GM12878 (cell line): Measurements from ENCODE around the gene NEXN. TPM values are rescaled to one million over a fixed set of nuclear protein-coding genes. Genes with fewer than 3 reads are reported as not detected.
A peak's percentile ranks its signal among the peaks of the same experiment; 100 is the strongest.

ENCODE experiments used
- ATAC-seq: fragments of 200-7000 bp; cut with Tn5 transposase; 3 replicates; pipeline ENCODE4 v1.9.1; 2020; ENCODE audit warnings: mild to moderate bottlenecking, moderate library complexity
- BruUV-seq: library from RNA; stranded (reverse); fragments of 400-500 nt; replicated peaks from 2 replicates; lab custom pipeline; 2021; lab: Mats Ljungman, UMichigan
- CTCF ChIA-PET: fragments of 300-600 bp; sonication (Branson Sonifier 250); formaldehyde crosslinking; extraction: SDS; loops from one replicate; lab custom pipeline; 2021; ENCODE audit warnings: inconsistent platforms; lab: Yijun Ruan, JAX
- POLR2A ChIA-PET: fragments of 350-600 bp; formaldehyde crosslinking; extraction: SDS; loops from one replicate; lab custom pipeline; 2021; ENCODE audit warnings: inconsistent platforms; lab: Charles Lee
- RAD21 ChIA-PET: fragments of 300-600 bp; sonication (Branson Sonifier 250); formaldehyde crosslinking; loops from one replicate; lab custom pipeline; 2023; ENCODE audit warnings: antibody characterized with exemption; ENCODE audit not compliant: unreplicated experiment; lab: Charles Lee
- SMC1A ChIA-PET: fragments of 300-600 bp; sonication (Branson Sonifier 250); formaldehyde crosslinking; loops from one replicate; lab custom pipeline; 2023; ENCODE audit not compliant: unreplicated experiment, uncharacterized antibody; lab: Charles Lee
- DNase-seq: peaks from one replicate; pipeline ENCODE4 v3.0.0-alpha.2; 2011; ENCODE audit warnings: low read depth, low spot score
- FAIRE-seq: peaks from 3 replicates; lab custom pipeline; 2011; peaks lifted over from hg19 to GRCh38; lab: Jason Lieb, UNC
- H2AFZ ChIP-seq: 2 replicates; pipeline ENCODE4 v1.6.0; 2011; ENCODE audit warnings: low read depth, low read length, control low read depth; ENCODE audit not compliant: control insufficient read depth
- H3K27ac ChIP-seq: 2 replicates; pipeline ENCODE4 v1.5.1; 2011; ENCODE audit warnings: control low read depth; ENCODE audit not compliant: control insufficient read depth, insufficient read depth
- H3K27me3 ChIP-seq, 2 experiments: replicated peaks in 1 of 2; 2 replicates each; pipeline versions ENCODE4 v1.6.0 to v1.6.1; 2011; ENCODE audit warnings: low read length in 1 of 2; ENCODE audit not compliant: control insufficient read depth in 2 of 2, insufficient read depth in 2 of 2
- H3K36me3 ChIP-seq, 2 experiments: 2 replicates each; pipeline ENCODE4 v1.5.1; 2011; ENCODE audit warnings: low read length in 1 of 2; ENCODE audit not compliant: control insufficient read depth in 2 of 2, insufficient read depth in 2 of 2
- H3K4me1 ChIP-seq: 2 replicates; pipeline ENCODE4 v1.6.1; 2011; ENCODE audit warnings: mild to moderate bottlenecking, low read length, moderate library complexity, mixed read lengths; ENCODE audit not compliant: control insufficient read depth, insufficient read depth
- H3K4me2 ChIP-seq: 2 replicates; pipeline ENCODE4 v1.6.0; 2011; ENCODE audit warnings: control low read depth; ENCODE audit not compliant: control insufficient read depth, insufficient read depth
- H3K4me3 ChIP-seq: fragments of 200-600 bp; sonication (generic); 2 replicates; pipeline ENCODE4 v1.5.1; 2016
- H3K79me2 ChIP-seq: 2 replicates; pipeline ENCODE4 v1.6.0; 2011; ENCODE audit warnings: low read length; ENCODE audit not compliant: control insufficient read depth, insufficient read depth
- H3K9ac ChIP-seq: 2 replicates; pipeline ENCODE4 v1.8.0; 2011; ENCODE audit warnings: low read length, control low read depth, mixed read lengths; ENCODE audit not compliant: control insufficient read depth, insufficient read depth
- H3K9me3 ChIP-seq: replicated peaks from 3 replicates; pipeline ENCODE4 v1.5.1; 2011; ENCODE audit warnings: mild to moderate bottlenecking, low read length; ENCODE audit not compliant: control insufficient read depth, insufficient read depth
- H4K20me1 ChIP-seq: 2 replicates; pipeline ENCODE4 v1.6.0; 2011; ENCODE audit not compliant: control insufficient read depth, insufficient read depth
- HCFC1 ChIP-seq: fragments of 150-350 bp; IDR thresholded peaks from 2 replicates; pipeline ENCODE4 v1.6.1; 2014; ENCODE audit warnings: low read length
- IRF4 ChIP-seq: IDR thresholded peaks from 2 replicates; pipeline ENCODE4 v1.6.1; 2011; ENCODE audit warnings: low read depth, low read length
- KAT2A ChIP-seq: conservative IDR thresholded peaks from 2 replicates; pipeline ENCODE4 v1.6.1; 2011; ENCODE audit warnings: low read depth, low read length; ENCODE audit not compliant: control insufficient read depth
- KLF5 ChIP-seq: fragments of 450-650 bp; IDR thresholded peaks from 2 replicates; pipeline ENCODE4 v1.6.1; 2014; ENCODE audit warnings: mild to moderate bottlenecking; ENCODE audit not compliant: partially characterized antibody
- POLR2AphosphoS2 ChIP-seq: IDR thresholded peaks from 2 replicates; pipeline ENCODE4 v1.6.1; 2011; ENCODE audit warnings: low read depth, mild to moderate bottlenecking, low read length, improper control_type of control experiment, moderate library complexity
- WGBS: methylation state at CpG from one replicate; pipeline ENCODE4 v1.1.6; 2016; ENCODE audit warnings: low lambda C conversion rate; ENCODE audit not compliant: insufficient replicate concordance, insufficient coverage; ENCODE audit errors: missing lambda C conversion rate; 5-methylcytosine and 5-hydroxymethylcytosine counted together
- in situ Hi-C: fragments of 300-500 bp; cut with MboI; formaldehyde crosslinking; loops from 9 replicates; pipeline ENCODE4 v1.14.3; 2018; ENCODE audit warnings: mixed read lengths
- intact Hi-C: fragments of 100-400 bp; cut with micrococcal nuclease; formaldehyde crosslinking; loops from one replicate; pipeline ENCODE4 v1.14.2; 2022; ENCODE audit not compliant: unreplicated experiment
- polyA plus RNA-seq, 11 experiments: library from polyadenylated mRNA; depleted of rRNA in 4 of 11; unstranded in 6 of 11; stranded (reverse) in 5 of 11; fragments of >200 nt; fragmentation: Nextera tagmentation in 4 of 11; fragmentation: Illumina TruSeq in 1 of 11; extraction: Ambion mirVana in 4 of 11; extraction: Trizol in 1 of 11; gene quantifications; 1 replicate in 1 of 11; 2 replicates in 10 of 11; pipeline versions ENCODE4 v1.2.1 to v1.2.3, GENCODE V29; 2011 to 2016; ENCODE audit warnings: inconsistent platforms in 2 of 11, missing spikeins in 2 of 11, low read depth in 1 of 11
- total RNA-seq, 4 experiments: library from RNA; depleted of rRNA in 3 of 4; stranded (reverse); fragments of >200 nt in 3 of 4; fragmentation: Illumina TruSeq in 1 of 4; extraction: Trizol in 1 of 4; gene quantifications; 2 replicates each; pipeline versions ENCODE4 v1.2.1 to v1.2.3, GENCODE V29; 2013 to 2021
- TF ChIP-seq, protein P1 (sequence below): IDR thresholded peaks from 2 replicates; pipeline ENCODE4 v1.6.1; 2012; ENCODE audit warnings: mild to moderate bottlenecking, low read depth, low read length
- TF ChIP-seq, protein P2 (sequence below): IDR thresholded peaks from 2 replicates; pipeline ENCODE4 v1.6.1; 2011; ENCODE audit warnings: low read depth, mild to moderate bottlenecking, low read length, moderate library complexity, borderline replicate concordance; ENCODE audit errors: extremely low read depth
- TF ChIP-seq, protein P3 (sequence below): fragments of 450-650 bp; IDR thresholded peaks from 2 replicates; pipeline ENCODE4 v1.6.1; 2016; ENCODE audit warnings: mild to moderate bottlenecking
- TF ChIP-seq, protein P4 (sequence below): IDR thresholded peaks from 2 replicates; pipeline ENCODE4 v1.6.1; 2012; ENCODE audit warnings: low read length, inconsistent platforms

The NEXN gene
- total and polyA plus RNA-seq, 10 of the 15 experiments (the other 5 are each of a cell fraction or from before 2014, with no cell fraction given) = 2.5 to 46.6 (median 15.4) TPM

DNA sequence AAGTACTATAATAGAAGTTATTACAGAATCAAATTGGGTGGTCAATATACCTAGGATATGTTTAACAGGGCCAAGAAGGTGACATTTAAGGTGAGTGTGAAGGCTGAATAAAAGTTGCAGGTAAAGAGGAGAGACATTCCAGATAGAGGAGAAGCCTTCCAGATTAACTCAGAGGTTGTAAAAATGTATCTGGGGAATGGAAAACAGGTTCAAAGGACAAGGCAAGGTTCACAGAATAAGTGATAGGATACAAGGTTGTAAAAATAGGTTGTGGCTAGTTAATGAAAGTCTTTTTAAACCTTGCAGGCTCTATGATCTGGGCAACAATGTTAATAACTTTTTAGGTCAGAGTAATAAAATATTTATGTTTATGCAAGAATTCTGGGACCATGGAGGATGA, 50.2 kb downstream of the NEXN start (continued):
- TF ChIP-seq, protein P1, sequence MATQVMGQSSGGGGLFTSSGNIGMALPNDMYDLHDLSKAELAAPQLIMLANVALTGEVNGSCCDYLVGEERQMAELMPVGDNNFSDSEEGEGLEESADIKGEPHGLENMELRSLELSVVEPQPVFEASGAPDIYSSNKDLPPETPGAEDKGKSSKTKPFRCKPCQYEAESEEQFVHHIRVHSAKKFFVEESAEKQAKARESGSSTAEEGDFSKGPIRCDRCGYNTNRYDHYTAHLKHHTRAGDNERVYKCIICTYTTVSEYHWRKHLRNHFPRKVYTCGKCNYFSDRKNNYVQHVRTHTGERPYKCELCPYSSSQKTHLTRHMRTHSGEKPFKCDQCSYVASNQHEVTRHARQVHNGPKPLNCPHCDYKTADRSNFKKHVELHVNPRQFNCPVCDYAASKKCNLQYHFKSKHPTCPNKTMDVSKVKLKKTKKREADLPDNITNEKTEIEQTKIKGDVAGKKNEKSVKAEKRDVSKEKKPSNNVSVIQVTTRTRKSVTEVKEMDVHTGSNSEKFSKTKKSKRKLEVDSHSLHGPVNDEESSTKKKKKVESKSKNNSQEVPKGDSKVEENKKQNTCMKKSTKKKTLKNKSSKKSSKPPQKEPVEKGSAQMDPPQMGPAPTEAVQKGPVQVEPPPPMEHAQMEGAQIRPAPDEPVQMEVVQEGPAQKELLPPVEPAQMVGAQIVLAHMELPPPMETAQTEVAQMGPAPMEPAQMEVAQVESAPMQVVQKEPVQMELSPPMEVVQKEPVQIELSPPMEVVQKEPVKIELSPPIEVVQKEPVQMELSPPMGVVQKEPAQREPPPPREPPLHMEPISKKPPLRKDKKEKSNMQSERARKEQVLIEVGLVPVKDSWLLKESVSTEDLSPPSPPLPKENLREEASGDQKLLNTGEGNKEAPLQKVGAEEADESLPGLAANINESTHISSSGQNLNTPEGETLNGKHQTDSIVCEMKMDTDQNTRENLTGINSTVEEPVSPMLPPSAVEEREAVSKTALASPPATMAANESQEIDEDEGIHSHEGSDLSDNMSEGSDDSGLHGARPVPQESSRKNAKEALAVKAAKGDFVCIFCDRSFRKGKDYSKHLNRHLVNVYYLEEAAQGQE = no peak
- no peak for TF ChIP-seq KAT2A
- TF ChIP-seq, protein P2, sequence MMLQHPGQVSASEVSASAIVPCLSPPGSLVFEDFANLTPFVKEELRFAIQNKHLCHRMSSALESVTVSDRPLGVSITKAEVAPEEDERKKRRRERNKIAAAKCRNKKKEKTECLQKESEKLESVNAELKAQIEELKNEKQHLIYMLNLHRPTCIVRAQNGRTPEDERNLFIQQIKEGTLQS = no peak
- TF ChIP-seq, protein P3, sequence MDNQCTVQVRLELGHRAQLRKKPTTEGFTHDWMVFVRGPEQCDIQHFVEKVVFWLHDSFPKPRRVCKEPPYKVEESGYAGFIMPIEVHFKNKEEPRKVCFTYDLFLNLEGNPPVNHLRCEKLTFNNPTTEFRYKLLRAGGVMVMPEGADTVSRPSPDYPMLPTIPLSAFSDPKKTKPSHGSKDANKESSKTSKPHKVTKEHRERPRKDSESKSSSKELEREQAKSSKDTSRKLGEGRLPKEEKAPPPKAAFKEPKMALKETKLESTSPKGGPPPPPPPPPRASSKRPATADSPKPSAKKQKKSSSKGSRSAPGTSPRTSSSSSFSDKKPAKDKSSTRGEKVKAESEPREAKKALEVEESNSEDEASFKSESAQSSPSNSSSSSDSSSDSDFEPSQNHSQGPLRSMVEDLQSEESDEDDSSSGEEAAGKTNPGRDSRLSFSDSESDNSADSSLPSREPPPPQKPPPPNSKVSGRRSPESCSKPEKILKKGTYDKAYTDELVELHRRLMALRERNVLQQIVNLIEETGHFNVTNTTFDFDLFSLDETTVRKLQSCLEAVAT = no peak
- no peak for TF ChIP-seq IRF4
- TF ChIP-seq HCFC1 = no peak

DNA sequence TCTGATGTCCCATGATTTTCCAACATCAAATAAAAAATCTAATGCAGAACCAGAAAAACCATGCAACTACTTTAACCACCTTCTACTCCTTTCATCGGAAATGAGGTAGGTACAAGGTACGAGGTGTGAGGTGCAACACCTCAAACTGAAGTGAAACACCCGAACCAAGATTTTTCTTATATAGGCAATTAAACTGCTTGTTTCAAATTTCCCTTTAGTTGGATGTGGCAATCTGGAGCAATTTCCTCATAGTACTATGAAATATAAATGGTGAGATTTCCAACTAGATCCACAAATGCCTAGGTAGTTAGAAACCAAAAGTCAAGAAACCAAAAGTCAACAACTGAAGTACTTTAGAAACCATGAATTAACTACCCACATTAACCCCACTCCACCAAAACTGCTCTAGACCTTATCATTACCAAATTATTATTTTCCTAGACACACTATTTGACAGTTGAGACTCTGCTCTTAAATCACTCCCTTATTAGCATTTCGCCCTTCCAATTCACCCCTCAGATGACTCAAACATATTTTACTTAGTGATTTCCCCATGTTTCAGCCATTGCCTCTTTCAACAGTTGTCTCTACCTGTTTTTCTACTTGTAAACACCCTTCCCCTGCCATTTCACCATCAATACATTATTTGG, 52.6 kb downstream of the NEXN start:
- no peak overlapping the region for H3K27ac ChIP-seq
- in situ Hi-C loops (no loop called here), intact Hi-C loops (no loop called here)
- no peak overlapping the region for H3K4me3 ChIP-seq
- ChIA-PET RAD21 (no interaction called here), POLR2A (no interaction called here), CTCF (no interaction called here), SMC1A (interaction anchor here (0.9 kb wide), 1 partner anchor 14 kb away, joined by 3 read pairs; no protein-coding TSS in a partner anchor)
- H3K27me3 ChIP-seq = no peaks in the 10 kb centered on the region
- H3K9ac ChIP-seq = no peak overlapping the region
- peaks cover 0 to 22% of the 10 kb centered on the region in 2 experiments; a peak in 3 of 4 replicates for H3K36me3 ChIP-seq
- no peaks in the 10 kb centered on the region for H4K20me1 ChIP-seq
- no peaks in the 10 kb centered on the region for H3K9me3 ChIP-seq
- WGBS = 96% methylated on average over 4 of the region's 4 CpGs
- FAIRE-seq (no peak), DNase-seq (no peak), ATAC-seq (peak; percentile 29)
- no peaks in the 10 kb centered on the region for H3K4me1 ChIP-seq
- no peaks in the 10 kb centered on the region for H3K79me2 ChIP-seq
- no TSS peak for BruUV-seq
- no peak overlapping the region for H3K4me2 ChIP-seq
- no peak overlapping the region for H2AFZ ChIP-seq
- TF ChIP-seq KLF5 (no peak), POLR2AphosphoS2 (peak; percentile 60; the same call in 1 of the 2 replicates)
- TF ChIP-seq, protein P1 = no peak
- TF ChIP-seq, protein P4, sequence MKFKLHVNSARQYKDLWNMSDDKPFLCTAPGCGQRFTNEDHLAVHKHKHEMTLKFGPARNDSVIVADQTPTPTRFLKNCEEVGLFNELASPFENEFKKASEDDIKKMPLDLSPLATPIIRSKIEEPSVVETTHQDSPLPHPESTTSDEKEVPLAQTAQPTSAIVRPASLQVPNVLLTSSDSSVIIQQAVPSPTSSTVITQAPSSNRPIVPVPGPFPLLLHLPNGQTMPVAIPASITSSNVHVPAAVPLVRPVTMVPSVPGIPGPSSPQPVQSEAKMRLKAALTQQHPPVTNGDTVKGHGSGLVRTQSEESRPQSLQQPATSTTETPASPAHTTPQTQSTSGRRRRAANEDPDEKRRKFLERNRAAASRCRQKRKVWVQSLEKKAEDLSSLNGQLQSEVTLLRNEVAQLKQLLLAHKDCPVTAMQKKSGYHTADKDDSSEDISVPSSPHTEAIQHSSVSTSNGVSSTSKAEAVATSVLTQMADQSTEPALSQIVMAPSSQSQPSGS = 0 out of 2 replicates have a peak, but pooled peaks have one; percentile 12
